K562 (cell line): ENCODE results near the gene APELA.

Experiments
- ATF4 ChIP-seq: fragments of 450-650 bp; formaldehyde crosslinking; IDR thresholded peaks from 2 replicates; pipeline ENCODE4 v1.4.0; 2022; ENCODE audit warnings: mild to moderate bottlenecking, moderate library complexity
- CSDE1 ChIP-seq, 2 experiments: fragments of 450-650 bp; IDR thresholded peaks; 2 replicates each; pipeline ENCODE4 v1.6.1; 2016; ENCODE audit warnings: mild to moderate bottlenecking in 1 of 2
- CTCF ChIP-seq, 3 experiments: IDR thresholded peaks in 2 of 3; conservative IDR thresholded peaks in 1 of 3; 2 replicates each; pipeline ENCODE4 v1.5.1; 2011 to 2012; ENCODE audit warnings: low read length in 3 of 3, mild to moderate bottlenecking in 3 of 3, control low read depth in 2 of 3, improper control_type of control experiment in 1 of 3, inconsistent platforms in 1 of 3, low read depth in 1 of 3, mixed read lengths in 1 of 3, moderate library complexity in 1 of 3; ENCODE audit not compliant: insufficient read depth in 2 of 3
- FOSL1 ChIP-seq: fragments of 200-800 bp; sonication (Bioruptor generic); conservative IDR thresholded peaks from 2 replicates; pipeline ENCODE4 v1.6.1; 2016; ENCODE audit warnings: missing genetic modification characterization, missing compliant biosample characterization
- FOXA1 ChIP-seq: fragments of 450-650 bp; IDR thresholded peaks from 2 replicates; pipeline ENCODE4 v1.6.1; 2016; ENCODE audit warnings: mild to moderate bottlenecking, borderline replicate concordance
- GABPA ChIP-seq: fragments of 200-800 bp; sonication (Bioruptor generic); conservative IDR thresholded peaks from 2 replicates; pipeline ENCODE4 v1.6.1; 2016; ENCODE audit warnings: low read depth, missing genetic modification characterization, missing compliant biosample characterization
- KLF13 ChIP-seq: fragments of 450-650 bp; IDR thresholded peaks from 2 replicates; pipeline ENCODE4 v1.6.1; 2016; ENCODE audit warnings: missing genetic modification characterization, low read depth, mild to moderate bottlenecking, missing compliant biosample characterization, moderate library complexity, borderline replicate concordance
- PHF21A ChIP-seq: fragments of 450-650 bp; IDR thresholded peaks from 2 replicates; pipeline ENCODE4 v1.6.1; 2017; ENCODE audit warnings: low read depth, borderline replicate concordance
- SMAD3 ChIP-seq: fragments of 450-650 bp; formaldehyde crosslinking; conservative IDR thresholded peaks from 2 replicates; pipeline ENCODE4 v1.4.0; 2020; ENCODE audit warnings: mild to moderate bottlenecking
- STAT6 ChIP-seq: sonication (generic); formaldehyde crosslinking; IDR thresholded peaks from 2 replicates; pipeline ENCODE4 v1.8.1; 2023; ENCODE audit warnings: mild to moderate bottlenecking, missing genetic modification reagents
- TBP ChIP-seq: optimal IDR thresholded peaks from 2 replicates; pipeline ENCODE3; 2011; ENCODE audit warnings: low read depth, low read length, improper control_type of control experiment
- ZBTB40 ChIP-seq, 2 experiments: fragments of 450-650 bp in 1 of 2; sonication (generic) in 1 of 2; formaldehyde crosslinking in 1 of 2; IDR thresholded peaks; 2 replicates each; pipeline versions ENCODE4 v1.7.1 to v1.9.0; 2016 to 2022; ENCODE audit warnings: inconsistent platforms in 1 of 2, mild to moderate bottlenecking in 1 of 2, missing genetic modification reagents in 1 of 2
- ZBTB5 ChIP-seq: fragments of 450-650 bp; IDR thresholded peaks from 2 replicates; pipeline ENCODE4 v1.6.1; 2017; ENCODE audit warnings: antibody characterized with exemption
- ZNF324 ChIP-seq: fragments of 250-450 bp; sonication (Bioruptor Pico); IDR thresholded peaks from 2 replicates; pipeline ENCODE4 v1.4.0; 2020; ENCODE audit warnings: mild to moderate bottlenecking

GRCh38 chr4:164856396-164856795 is 20.6 kb upstream of the APELA start:
- TF ChIP-seq ATF4 (no peak), FOSL1 (tag) (no peak), PHF21A (no peak), CTCF (IDR thresholded peaks at IDR 0.05 in 2 of 3, conservative IDR thresholded peaks at IDR 0.05 in 1 of 3; ENCODE audit: insufficient read depth in 2 of 3, low read depth in 1 of 3, low read length in 3 of 3) (no peak), TBP (no peak), FOXA1 (no peak), ZBTB40 (IDR thresholded peaks at IDR 0.05) (no peak), ZBTB40 (CRISPR knock-in tag; IDR thresholded peaks at IDR 0.05) (no peak), ZNF324 (CRISPR knock-in tag) (no peak), STAT6 (CRISPR knock-in tag) (no peak), KLF13 (tag) (no peak), SMAD3 (CRISPR knock-in tag) (no peak), CSDE1 (IDR thresholded peaks at IDR 0.05) (no peak), GABPA (tag) (no peak), ZBTB5 (no peak)
